PC-9 (cell line): ENCODE measurements around the gene CCDC136. TPM values are rescaled to one million over a fixed set of nuclear protein-coding genes. Genes with fewer than 3 reads are reported as not detected.

Experiments
- BruUV-seq: library from RNA; stranded (reverse); fragments of 400-500 nt; replicated peaks from 2 replicates; lab custom pipeline; 2021; lab: Mats Ljungman, UMichigan
- CTCF ChIA-PET: fragments of 300-600 bp; sonication (Branson Sonifier 250); formaldehyde crosslinking; loops from one replicate; lab custom pipeline; 2022; ENCODE audit warnings: antibody characterized with exemption; lab: Charles Lee
- POLR2A ChIA-PET: fragments of 300-600 bp; sonication (Branson Sonifier 250); formaldehyde crosslinking; loops from one replicate; lab custom pipeline; 2022; ENCODE audit warnings: antibody characterized with exemption; ENCODE audit not compliant: unreplicated experiment; lab: Charles Lee
- DNase-seq, 2 experiments: peaks; one replicate each; pipeline versions ENCODE4 v3.0.0 to v3.0.0-alpha.2; 2015 to 2022; ENCODE audit warnings: mixed read lengths in 1 of 2
- H2AFZ ChIP-seq: fragments of 200-600 bp; sonication (generic); 2 replicates; pipeline ENCODE4 v1.8.1; 2017; ENCODE audit warnings: antibody characterized with exemption
- H3F3A ChIP-seq: fragments of 200-600 bp; sonication (generic); 2 replicates; pipeline ENCODE4 v1.8.1; 2017; ENCODE audit warnings: antibody characterized with exemption, mild to moderate bottlenecking, low read depth; ENCODE audit not compliant: insufficient read depth
- H3K27ac ChIP-seq: fragments of 200-600 bp; sonication (generic); 2 replicates; pipeline ENCODE4 v1.6.1; 2016; ENCODE audit warnings: mixed run types
- H3K27me3 ChIP-seq: fragments of 200-600 bp; sonication (generic); 2 replicates; pipeline ENCODE4 v1.6.1; 2016; ENCODE audit warnings: low read depth, mixed run types; ENCODE audit not compliant: insufficient read depth
- H3K36me3 ChIP-seq: fragments of 200-600 bp; sonication (generic); 2 replicates; pipeline ENCODE4 v1.6.1; 2016; ENCODE audit warnings: low read depth, mixed run types
- H3K4me1 ChIP-seq: fragments of 200-600 bp; sonication (generic); replicated peaks from 2 replicates; pipeline ENCODE4 v1.6.1; 2016; ENCODE audit warnings: mixed run types; ENCODE audit not compliant: insufficient read depth
- H3K4me2 ChIP-seq: fragments of 200-600 bp; sonication (generic); 2 replicates; pipeline ENCODE4 v1.6.1; 2017; ENCODE audit warnings: mixed run types
- H3K4me3 ChIP-seq: fragments of 200-600 bp; sonication (generic); 2 replicates; pipeline ENCODE4 v1.6.1; 2016; ENCODE audit warnings: mixed run types
- H3K79me2 ChIP-seq: fragments of 200-600 bp; sonication (generic); 2 replicates; pipeline ENCODE4 v1.6.1; 2017; ENCODE audit warnings: low read depth, mixed run types
- H3K9me2 ChIP-seq: fragments of 200-600 bp; sonication (generic); 2 replicates; pipeline ENCODE4 v1.8.1; 2017; ENCODE audit warnings: mild to moderate bottlenecking; ENCODE audit not compliant: insufficient read depth
- H3K9me3 ChIP-seq: fragments of 200-600 bp; sonication (generic); 2 replicates; pipeline ENCODE4 v1.8.1; 2016; ENCODE audit warnings: low read depth; ENCODE audit not compliant: insufficient read depth
- H4K20me1 ChIP-seq: fragments of 200-600 bp; sonication (generic); 2 replicates; pipeline ENCODE4 v1.8.1; 2017; ENCODE audit not compliant: insufficient read depth
- EZH2 ChIP-seq: fragments of 200-600 bp; sonication (generic); IDR thresholded peaks from 2 replicates; pipeline ENCODE4 v1.8.0; 2017; ENCODE audit warnings: antibody characterized with exemption, low read depth
- intact Hi-C: fragments of 100-400 bp; cut with micrococcal nuclease; formaldehyde crosslinking; loops from one replicate; pipeline ENCODE4 v1.10.0; 2022; ENCODE audit not compliant: unreplicated experiment
- total RNA-seq: library from RNA; stranded (reverse); gene quantifications from 2 replicates; pipeline ENCODE4 v1.2.3, GENCODE V29; 2021
- TF ChIP-seq, protein P1 (sequence below): fragments of 200-600 bp; sonication (generic); conservative IDR thresholded peaks from 2 replicates; pipeline ENCODE4 v1.6.1; 2017; ENCODE audit warnings: mixed run types, antibody characterized with exemption, mild to moderate bottlenecking, moderate library complexity

The CCDC136 gene
- total RNA-seq, 1 experiment from 2014 or later = 7.1 TPM

DNA sequence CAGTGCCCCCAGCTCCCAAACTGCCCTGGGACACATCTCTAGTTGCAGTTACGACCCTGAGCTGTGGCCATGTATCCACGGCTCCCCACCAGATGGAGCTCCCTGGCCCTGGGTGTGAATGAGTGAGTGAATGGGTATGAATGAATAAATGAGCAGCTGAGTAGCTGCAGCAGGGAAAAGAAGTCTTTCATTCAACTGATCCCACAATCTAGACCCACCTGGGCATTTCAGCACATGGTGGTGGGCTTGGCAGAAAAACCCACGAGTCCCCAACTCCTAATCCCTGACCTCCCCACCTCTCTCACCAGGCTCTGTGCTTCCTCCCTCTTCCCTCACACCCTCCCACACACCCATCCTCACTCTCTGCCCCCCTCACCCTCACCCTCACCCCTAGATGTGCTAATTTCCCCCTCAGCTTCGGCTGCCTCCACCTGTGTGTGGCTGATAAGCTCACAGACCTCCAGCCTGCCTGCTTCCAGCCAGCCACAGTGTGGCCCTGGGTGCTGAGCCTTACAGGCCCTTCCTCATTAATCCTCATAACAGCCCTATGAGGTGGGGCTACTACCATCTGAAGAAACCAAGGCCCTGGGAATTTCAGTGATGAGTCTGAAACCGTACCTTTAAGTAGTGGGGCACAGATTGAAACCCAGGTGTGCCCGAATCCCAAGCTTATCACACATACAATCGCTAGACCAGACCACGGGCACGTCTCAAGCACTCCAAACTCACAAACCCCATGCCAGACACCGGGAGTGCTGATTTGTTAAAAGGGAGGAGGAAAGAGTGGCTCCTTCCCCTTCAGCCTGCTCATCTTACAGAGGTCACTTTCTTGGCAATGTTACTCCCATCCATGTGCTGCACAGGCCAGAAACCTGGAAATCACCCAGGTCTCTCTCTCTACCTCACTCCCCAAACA, 68.6 kb downstream of the CCDC136 start:
- Histone ChIP-seq H3K9me2 (no peaks in the 10 kb centered on the region), H3K27me3 (no peaks in the 10 kb centered on the region), H3K4me1 (peaks cover 10% of the 10 kb centered on the region), H3K79me2 (peaks cover 21% of the 10 kb centered on the region), H3K4me2 (no peak overlapping the region), H4K20me1 (peaks cover 5% of the 10 kb centered on the region), H3K4me3 (no peak overlapping the region), H3K9me3 (no peaks in the 10 kb centered on the region), H3F3A (0 out of 2 replicates have a peak, but pooled peaks cover 4% of the 10 kb centered on the region), H3K36me3 (no peaks in the 10 kb centered on the region), H3K27ac (no peak overlapping the region), H2AFZ (no peak overlapping the region)
- no TSS peak for BruUV-seq
- intact Hi-C loops = loop anchor here (5.0 kb wide), 1 partner anchor 68 kb away; the partner anchor contains the start of gene CCDC136
- DNase-seq = no peak
- TF ChIP-seq, protein P1, sequence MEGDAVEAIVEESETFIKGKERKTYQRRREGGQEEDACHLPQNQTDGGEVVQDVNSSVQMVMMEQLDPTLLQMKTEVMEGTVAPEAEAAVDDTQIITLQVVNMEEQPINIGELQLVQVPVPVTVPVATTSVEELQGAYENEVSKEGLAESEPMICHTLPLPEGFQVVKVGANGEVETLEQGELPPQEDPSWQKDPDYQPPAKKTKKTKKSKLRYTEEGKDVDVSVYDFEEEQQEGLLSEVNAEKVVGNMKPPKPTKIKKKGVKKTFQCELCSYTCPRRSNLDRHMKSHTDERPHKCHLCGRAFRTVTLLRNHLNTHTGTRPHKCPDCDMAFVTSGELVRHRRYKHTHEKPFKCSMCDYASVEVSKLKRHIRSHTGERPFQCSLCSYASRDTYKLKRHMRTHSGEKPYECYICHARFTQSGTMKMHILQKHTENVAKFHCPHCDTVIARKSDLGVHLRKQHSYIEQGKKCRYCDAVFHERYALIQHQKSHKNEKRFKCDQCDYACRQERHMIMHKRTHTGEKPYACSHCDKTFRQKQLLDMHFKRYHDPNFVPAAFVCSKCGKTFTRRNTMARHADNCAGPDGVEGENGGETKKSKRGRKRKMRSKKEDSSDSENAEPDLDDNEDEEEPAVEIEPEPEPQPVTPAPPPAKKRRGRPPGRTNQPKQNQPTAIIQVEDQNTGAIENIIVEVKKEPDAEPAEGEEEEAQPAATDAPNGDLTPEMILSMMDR = no peak
- no peak for TF ChIP-seq EZH2
- ChIA-PET POLR2A (interaction anchor here (0.8 kb wide), 1 partner anchor 25 kb away, joined by 4 read pairs; no protein-coding TSS in a partner anchor), CTCF (interaction anchor here (0.7 kb wide), 2 partner anchors 353 to 433 kb away, joined by 3 to 4 read pairs; no protein-coding TSS in a partner anchor)

DNA sequence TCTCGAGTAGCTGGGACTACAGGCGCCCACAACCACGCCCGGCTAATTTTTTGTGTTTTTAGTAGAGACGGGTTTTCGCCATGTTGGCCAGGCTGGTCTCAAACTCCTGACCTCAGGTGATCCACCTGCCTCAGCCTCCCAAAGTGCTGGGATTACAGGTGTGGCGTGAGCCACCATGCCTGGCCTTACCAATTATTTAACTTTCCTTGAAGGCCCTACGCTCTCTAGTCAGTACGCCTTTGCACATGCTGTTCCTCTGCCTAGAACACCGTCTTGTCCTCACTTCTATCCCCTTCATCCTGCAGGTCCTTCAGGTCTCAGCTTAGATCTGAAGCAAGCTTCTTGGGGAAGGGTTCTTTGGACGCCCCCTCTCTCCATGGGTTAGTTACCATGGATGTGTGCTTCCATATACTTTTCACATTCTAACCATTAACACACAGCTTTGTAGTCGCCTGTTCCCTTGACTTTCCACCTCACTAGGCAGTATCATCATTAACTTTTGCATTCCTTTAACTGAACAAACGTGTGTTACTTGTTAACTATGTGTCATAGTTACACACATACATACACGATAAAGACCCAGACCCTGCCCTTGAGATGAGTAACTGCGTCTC, 70.3 kb downstream of the CCDC136 start:
- Histone ChIP-seq H3K9me3 (no peaks in the 10 kb centered on the region), H3K27ac (no peak overlapping the region), H3K4me1 (peaks cover 10% of the 10 kb centered on the region), H4K20me1 (peaks cover 5% of the 10 kb centered on the region), H3K36me3 (no peaks in the 10 kb centered on the region), H3K9me2 (no peaks in the 10 kb centered on the region), H3K27me3 (no peaks in the 10 kb centered on the region), H2AFZ (peak overlapping the region; percentile 80), H3K79me2 (peaks cover 21% of the 10 kb centered on the region), H3K4me2 (peak overlapping the region; percentile 79), H3F3A (peaks cover 8% of the 10 kb centered on the region; the same call in 1 of the 2 replicates), H3K4me3 (peak overlapping the region; percentile 71; the same call in 1 of the 2 replicates)
- POLR2A ChIA-PET = interaction anchor here (0.6 to 1.0 kb wide), 3 partner anchors 27 to 123 kb away, joined by 3 to 6 read pairs (median 4); partner anchors contain the start of gene CALU
- no TSS peak for BruUV-seq
- intact Hi-C loops = loop anchor here (2.0 to 5.0 kb wide), 2 partner anchors 31 to 70 kb away; partner anchors contain the start of gene CCDC136
- CTCF ChIA-PET = interaction anchor here (0.6 to 2.0 kb wide), 5 partner anchors 18 to 577 kb away, joined by 3 to 13 read pairs (median 6); no protein-coding TSS in a partner anchor
- DNase-seq = no peak
- TF ChIP-seq EZH2 = no peak
- TF ChIP-seq, protein P1 = no peak
